Measurements from ENCODE around the gene DCST2. TPM values are rescaled to one million over a fixed set of nuclear protein-coding genes. Genes with fewer than 3 reads are reported as not detected.

DCST2 gene
- polyA plus RNA-seq, 1 donor from 2014 or later: 1.8 TPM

DNA sequence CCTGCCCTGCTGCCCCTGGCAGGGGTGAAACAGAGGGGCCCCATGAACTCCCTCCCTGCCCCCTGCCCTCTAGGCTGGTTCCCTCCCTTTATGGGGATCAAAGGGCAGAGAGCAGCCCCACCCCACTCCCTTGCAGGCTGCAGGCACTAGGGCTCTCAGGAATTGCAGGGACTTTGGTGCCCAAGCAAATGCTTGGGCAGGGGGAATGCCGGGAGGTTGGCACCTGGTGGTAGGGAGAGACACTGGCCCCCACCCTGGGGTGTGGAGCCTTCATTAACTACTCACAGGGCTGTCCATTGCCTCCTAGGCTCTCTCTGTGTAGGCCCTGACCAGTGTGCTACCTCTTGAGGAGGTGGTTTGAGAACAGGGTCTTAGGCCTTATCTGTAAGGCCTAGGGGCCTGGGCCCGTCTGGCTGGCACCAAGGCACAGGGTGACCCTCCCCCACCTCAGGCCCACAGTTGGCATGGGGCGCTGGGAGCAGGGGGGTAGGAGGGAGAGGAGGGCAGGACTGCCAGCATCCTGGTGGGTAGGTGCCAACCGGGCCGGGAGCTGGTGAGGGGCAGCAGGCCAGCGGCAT lies 26.2 kb downstream of the DCST2 start:
- H4K20me1 ChIP-seq (ENCODE audit: insufficient read depth): no peaks in the 10 kb centered on the region
- no peaks in the 10 kb centered on the region for H3F3A ChIP-seq (ENCODE audit: insufficient read depth, low read length, poor library complexity, severe bottlenecking)
- no peaks in the 10 kb centered on the region for H3K9me2 ChIP-seq (ENCODE audit: insufficient read depth, low read length)
- no peak overlapping the region for H3K4me3 ChIP-seq (ENCODE audit: low read length)
- no peak for TF ChIP-seq POLR2AphosphoS5 (IDR thresholded peaks at IDR 0.05)
- TF ChIP-seq SMC3 (conservative IDR thresholded peaks at IDR 0.05; ENCODE audit: poor library complexity): no peak
- TF ChIP-seq TAF1 (IDR thresholded peaks at IDR 0.05; ENCODE audit: low read depth): no peak
- TF ChIP-seq EZH2 (IDR thresholded peaks at IDR 0.05; ENCODE audit: borderline replicate concordance, insufficient read depth, low read length, poor library complexity, severe bottlenecking): no peak
- TF ChIP-seq RAD21 (conservative IDR thresholded peaks at IDR 0.05): no peak
- no peak overlapping the region for H3K27ac ChIP-seq (ENCODE audit: low read length)
- H3K36me3 ChIP-seq (ENCODE audit: insufficient read depth, low read length): no peaks in the 10 kb centered on the region
- H3K79me2 ChIP-seq (replicated peaks; ENCODE audit: insufficient read depth, low read length): no peaks in the 10 kb centered on the region
- H3K9me3 ChIP-seq (ENCODE audit: low read length): no peaks in the 10 kb centered on the region
- H2AFZ ChIP-seq (ENCODE audit: low read depth, low read length): no peak overlapping the region
- H3K9ac ChIP-seq (ENCODE audit: low read length): no peak overlapping the region
- H3K27me3 ChIP-seq (ENCODE audit: insufficient read depth, low read depth, low read length): peaks cover 9% of the 10 kb centered on the region
- no peak overlapping the region for H3K4me2 ChIP-seq (ENCODE audit: low read length)

- H3K4me2 ChIP-seq (ENCODE audit: low read length): no peak overlapping the region
- H3K36me3 ChIP-seq (ENCODE audit: insufficient read depth, low read length): no peaks in the 10 kb centered on the region
- H3K9ac ChIP-seq (ENCODE audit: low read length): no peak overlapping the region
- TF ChIP-seq REST (IDR thresholded peaks at IDR 0.05; ENCODE audit: borderline replicate concordance): no peak
- TF ChIP-seq RAD21 (conservative IDR thresholded peaks at IDR 0.05): no peak
- TF ChIP-seq MXI1 (conservative IDR thresholded peaks at IDR 0.05; ENCODE audit: poor library complexity, severe bottlenecking): no peak
- TF ChIP-seq SMC3 (conservative IDR thresholded peaks at IDR 0.05; ENCODE audit: poor library complexity): no peak
- no peak for TF ChIP-seq TAF1 (IDR thresholded peaks at IDR 0.05; ENCODE audit: low read depth)
- TF ChIP-seq, protein P1, sequence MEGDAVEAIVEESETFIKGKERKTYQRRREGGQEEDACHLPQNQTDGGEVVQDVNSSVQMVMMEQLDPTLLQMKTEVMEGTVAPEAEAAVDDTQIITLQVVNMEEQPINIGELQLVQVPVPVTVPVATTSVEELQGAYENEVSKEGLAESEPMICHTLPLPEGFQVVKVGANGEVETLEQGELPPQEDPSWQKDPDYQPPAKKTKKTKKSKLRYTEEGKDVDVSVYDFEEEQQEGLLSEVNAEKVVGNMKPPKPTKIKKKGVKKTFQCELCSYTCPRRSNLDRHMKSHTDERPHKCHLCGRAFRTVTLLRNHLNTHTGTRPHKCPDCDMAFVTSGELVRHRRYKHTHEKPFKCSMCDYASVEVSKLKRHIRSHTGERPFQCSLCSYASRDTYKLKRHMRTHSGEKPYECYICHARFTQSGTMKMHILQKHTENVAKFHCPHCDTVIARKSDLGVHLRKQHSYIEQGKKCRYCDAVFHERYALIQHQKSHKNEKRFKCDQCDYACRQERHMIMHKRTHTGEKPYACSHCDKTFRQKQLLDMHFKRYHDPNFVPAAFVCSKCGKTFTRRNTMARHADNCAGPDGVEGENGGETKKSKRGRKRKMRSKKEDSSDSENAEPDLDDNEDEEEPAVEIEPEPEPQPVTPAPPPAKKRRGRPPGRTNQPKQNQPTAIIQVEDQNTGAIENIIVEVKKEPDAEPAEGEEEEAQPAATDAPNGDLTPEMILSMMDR (IDR thresholded peaks at IDR 0.05; ENCODE audit: poor library complexity, severe bottlenecking): no peak
- no peak for TF ChIP-seq POLR2AphosphoS5 (IDR thresholded peaks at IDR 0.05)
- no peak for TF ChIP-seq EP300 (conservative IDR thresholded peaks at IDR 0.05; ENCODE audit: poor library complexity, severe bottlenecking)
- TF ChIP-seq EZH2 (IDR thresholded peaks at IDR 0.05; ENCODE audit: borderline replicate concordance, insufficient read depth, low read length, poor library complexity, severe bottlenecking): no peak
- no peak overlapping the region for H3K27ac ChIP-seq (ENCODE audit: low read length)
- H3F3A ChIP-seq (ENCODE audit: insufficient read depth, low read length, poor library complexity, severe bottlenecking): no peaks in the 10 kb centered on the region
- peaks cover 9% of the 10 kb centered on the region for H3K27me3 ChIP-seq (ENCODE audit: insufficient read depth, low read depth, low read length)
- no peak overlapping the region for H3K4me3 ChIP-seq (ENCODE audit: low read length)
- H3K79me2 ChIP-seq (replicated peaks; ENCODE audit: insufficient read depth, low read length): no peaks in the 10 kb centered on the region
- H3K9me3 ChIP-seq (ENCODE audit: low read length): no peaks in the 10 kb centered on the region
- no peak overlapping the region for H2AFZ ChIP-seq (ENCODE audit: low read depth, low read length)
- H3K9me2 ChIP-seq (ENCODE audit: insufficient read depth, low read length): no peaks in the 10 kb centered on the region
- no peaks in the 10 kb centered on the region for H4K20me1 ChIP-seq (ENCODE audit: insufficient read depth)
These were observed 26.9 kb downstream of the DCST2 start for GRCh38 chr1:155006601-155007101.

Measured in neural cell (in vitro differentiated cells).